GM18499 (cell line): ENCODE data around the gene PANK4.

ENCODE experiments used
- ATAC-seq: cut with Tn5 transposase; IDR thresholded peaks from one replicate; pipeline ENCODE4 v1.9.1; 2021; ENCODE audit warnings: moderate number of reproducible peaks; ENCODE audit not compliant: insufficient read depth, unreplicated experiment

The PANK4 gene

GRCh38 chr1:2532485-2533160 lies 6.2 kb upstream of the PANK4 start:
- ATAC-seq: no peak

GRCh38 chr1:2530513-2531361 lies 4.3 kb upstream of the PANK4 start:
- no peak for ATAC-seq

- no peak for ATAC-seq
Measured at GRCh38 chr1:2529784-2530512, 3.6 kb upstream of the PANK4 start, which contains the start of gene HES5. Gene HES5, minus strand, starts transcription at chr1:2530263. Its CDS starts 99 bp downstream, at chr1:2530164.

GRCh38 chr1:2528966-2529783 lies 2.8 kb upstream of the PANK4 start:
- ATAC-seq: no peak

GRCh38 chr1:2528611-2528965 lies 2.2 kb upstream of the PANK4 start:
- no peak for ATAC-seq

- ATAC-seq: no peak
Measured at GRCh38 chr1:2528016-2528415, 1.6 kb upstream of the PANK4 start.

- no peak for ATAC-seq
Measured at GRCh38 chr1:2527556-2527860, 1.1 kb upstream of the PANK4 start.

GRCh38 chr1:2526824-2527555 lies 594 bp upstream of the PANK4 start:
- peak; percentile 18 for ATAC-seq

- ATAC-seq: no peak
Measured at GRCh38 chr1:2525572-2525919, 850 bp downstream of the PANK4 start.

GRCh38 chr1:2523891-2524609 lies 2.3 kb downstream of the PANK4 start:
- no peak for ATAC-seq

- ATAC-seq: no peak
Measured at GRCh38 chr1:2523191-2523890, 3.1 kb downstream of the PANK4 start.

- ATAC-seq: no peak
Measured at GRCh38 chr1:2522230-2522629, 4.2 kb downstream of the PANK4 start.

- no peak for ATAC-seq
Measured at GRCh38 chr1:2520806-2521205, 5.6 kb downstream of the PANK4 start.

- ATAC-seq: no peak
Measured at GRCh38 chr1:2520206-2520605, 6.2 kb downstream of the PANK4 start.

- ATAC-seq: no peak
Measured at GRCh38 chr1:2519729-2520128, 6.7 kb downstream of the PANK4 start.

GRCh38 chr1:2519029-2519685 lies 7.2 kb downstream of the PANK4 start:
- ATAC-seq: no peak

GRCh38 chr1:2518528-2518927 lies 7.9 kb downstream of the PANK4 start:
- ATAC-seq: no peak

GRCh38 chr1:2517966-2518365 lies 8.4 kb downstream of the PANK4 start:
- no peak for ATAC-seq
